GM12878 (cell line): ENCODE results near the gene MYO6. TPM values are rescaled to one million over a fixed set of nuclear protein-coding genes. Genes with fewer than 3 reads are reported as not detected.

Source experiments
- ATAC-seq: fragments of 200-7000 bp; cut with Tn5 transposase; 3 replicates; pipeline ENCODE4 v1.9.1; 2020; ENCODE audit warnings: mild to moderate bottlenecking, moderate library complexity
- Bru-seq: library from RNA; stranded (reverse); fragments of 400-500 nt; gene quantifications from one replicate; lab custom pipeline; 2021; lab: Mats Ljungman, UMichigan
- BruChase-seq, 2 experiments: library from RNA; stranded (reverse); fragments of 400-500 nt; gene quantifications; one replicate each; lab custom pipeline; 2021; lab: Mats Ljungman, UMichigan
- BruUV-seq: library from RNA; stranded (reverse); fragments of 400-500 nt; replicated peaks from 2 replicates; lab custom pipeline; 2021; lab: Mats Ljungman, UMichigan
- CTCF ChIA-PET: fragments of 300-600 bp; sonication (Branson Sonifier 250); formaldehyde crosslinking; extraction: SDS; loops from one replicate; lab custom pipeline; 2021; ENCODE audit warnings: inconsistent platforms; lab: Yijun Ruan, JAX
- POLR2A ChIA-PET: fragments of 350-600 bp; formaldehyde crosslinking; extraction: SDS; loops from one replicate; lab custom pipeline; 2021; ENCODE audit warnings: inconsistent platforms; lab: Charles Lee
- RAD21 ChIA-PET: fragments of 300-600 bp; sonication (Branson Sonifier 250); formaldehyde crosslinking; loops from one replicate; lab custom pipeline; 2023; ENCODE audit warnings: antibody characterized with exemption; ENCODE audit not compliant: unreplicated experiment; lab: Charles Lee
- SMC1A ChIA-PET: fragments of 300-600 bp; sonication (Branson Sonifier 250); formaldehyde crosslinking; loops from one replicate; lab custom pipeline; 2023; ENCODE audit not compliant: unreplicated experiment, uncharacterized antibody; lab: Charles Lee
- DNase-seq: peaks from one replicate; pipeline ENCODE4 v3.0.0-alpha.2; 2011; ENCODE audit warnings: low read depth, low spot score
- FAIRE-seq: peaks from 3 replicates; lab custom pipeline; 2011; peaks lifted over from hg19 to GRCh38; lab: Jason Lieb, UNC
- H2AFZ ChIP-seq: 2 replicates; pipeline ENCODE4 v1.6.0; 2011; ENCODE audit warnings: low read depth, low read length, control low read depth; ENCODE audit not compliant: control insufficient read depth
- H3K27ac ChIP-seq: 2 replicates; pipeline ENCODE4 v1.5.1; 2011; ENCODE audit warnings: control low read depth; ENCODE audit not compliant: control insufficient read depth, insufficient read depth
- H3K27me3 ChIP-seq, 2 experiments: replicated peaks in 1 of 2; 2 replicates each; pipeline versions ENCODE4 v1.6.0 to v1.6.1; 2011; ENCODE audit warnings: low read length in 1 of 2; ENCODE audit not compliant: control insufficient read depth in 2 of 2, insufficient read depth in 2 of 2
- H3K36me3 ChIP-seq, 2 experiments: 2 replicates each; pipeline ENCODE4 v1.5.1; 2011; ENCODE audit warnings: low read length in 1 of 2; ENCODE audit not compliant: control insufficient read depth in 2 of 2, insufficient read depth in 2 of 2
- H3K4me1 ChIP-seq: 2 replicates; pipeline ENCODE4 v1.6.1; 2011; ENCODE audit warnings: mild to moderate bottlenecking, low read length, moderate library complexity, mixed read lengths; ENCODE audit not compliant: control insufficient read depth, insufficient read depth
- H3K4me2 ChIP-seq: 2 replicates; pipeline ENCODE4 v1.6.0; 2011; ENCODE audit warnings: control low read depth; ENCODE audit not compliant: control insufficient read depth, insufficient read depth
- H3K4me3 ChIP-seq: fragments of 200-600 bp; sonication (generic); 2 replicates; pipeline ENCODE4 v1.5.1; 2016
- H3K79me2 ChIP-seq: 2 replicates; pipeline ENCODE4 v1.6.0; 2011; ENCODE audit warnings: low read length; ENCODE audit not compliant: control insufficient read depth, insufficient read depth
- H3K9ac ChIP-seq: 2 replicates; pipeline ENCODE4 v1.8.0; 2011; ENCODE audit warnings: low read length, control low read depth, mixed read lengths; ENCODE audit not compliant: control insufficient read depth, insufficient read depth
- H3K9me3 ChIP-seq: replicated peaks from 3 replicates; pipeline ENCODE4 v1.5.1; 2011; ENCODE audit warnings: mild to moderate bottlenecking, low read length; ENCODE audit not compliant: control insufficient read depth, insufficient read depth
- H4K20me1 ChIP-seq: 2 replicates; pipeline ENCODE4 v1.6.0; 2011; ENCODE audit not compliant: control insufficient read depth, insufficient read depth
- BMI1 ChIP-seq: fragments of 450-650 bp; IDR thresholded peaks from 2 replicates; pipeline ENCODE4 v1.6.1; 2016; ENCODE audit warnings: mild to moderate bottlenecking, moderate library complexity, borderline replicate concordance
- CBFB ChIP-seq: IDR thresholded peaks from 2 replicates; pipeline ENCODE4 v1.6.1; 2016; ENCODE audit warnings: antibody characterized with exemption, low read depth
- ELK1 ChIP-seq: IDR thresholded peaks from 2 replicates; pipeline ENCODE4 v1.6.1; 2012; ENCODE audit warnings: low read depth, low read length, improper control_type of control experiment
- KAT2A ChIP-seq: conservative IDR thresholded peaks from 2 replicates; pipeline ENCODE4 v1.6.1; 2011; ENCODE audit warnings: low read depth, low read length; ENCODE audit not compliant: control insufficient read depth
- KDM1A ChIP-seq: fragments of 200-600 bp; sonication (generic); IDR thresholded peaks from 2 replicates; pipeline ENCODE4 v1.6.1; 2016; ENCODE audit warnings: borderline replicate concordance
- LARP7 ChIP-seq: fragments of 450-650 bp; IDR thresholded peaks from 2 replicates; pipeline ENCODE4 v1.6.1; 2017; ENCODE audit warnings: mild to moderate bottlenecking
- MTA2 ChIP-seq: fragments of 450-650 bp; IDR thresholded peaks from 2 replicates; pipeline ENCODE4 v1.6.1; 2016; ENCODE audit warnings: low read depth, mild to moderate bottlenecking, moderate library complexity
- POLR2A ChIP-seq: IDR thresholded peaks from 2 replicates; pipeline ENCODE4 v1.6.1; 2011; ENCODE audit warnings: low read depth, mild to moderate bottlenecking, low read length
- RAD21 ChIP-seq: IDR thresholded peaks from 2 replicates; pipeline ENCODE4 v1.6.1; 2011; ENCODE audit warnings: mild to moderate bottlenecking, low read depth, low read length, moderate library complexity; ENCODE audit not compliant: insufficient read depth
- SMARCA5 ChIP-seq: fragments of 450-650 bp; IDR thresholded peaks from 2 replicates; pipeline ENCODE4 v1.6.1; 2017; ENCODE audit warnings: mild to moderate bottlenecking
- STAT1 ChIP-seq: fragments of 450-650 bp; conservative IDR thresholded peaks from 2 replicates; pipeline ENCODE4 v1.6.1; 2014; ENCODE audit warnings: antibody characterized with exemption, mild to moderate bottlenecking
- TAF1 ChIP-seq: IDR thresholded peaks from 2 replicates; pipeline ENCODE4 v1.6.1; 2011; ENCODE audit warnings: mild to moderate bottlenecking, low read depth, low read length, borderline replicate concordance
- YBX1 ChIP-seq: fragments of 450-650 bp; IDR thresholded peaks from 2 replicates; pipeline ENCODE4 v1.6.1; 2016; ENCODE audit warnings: antibody characterized with exemption
- ZBED1 ChIP-seq: IDR thresholded peaks from 2 replicates; pipeline ENCODE4 v1.6.1; 2016; ENCODE audit warnings: borderline replicate concordance
- ZNF207 ChIP-seq: fragments of 450-650 bp; IDR thresholded peaks from 2 replicates; pipeline ENCODE4 v1.6.1; 2014; ENCODE audit warnings: antibody characterized with exemption, mild to moderate bottlenecking, borderline replicate concordance
- WGBS: methylation state at CpG from one replicate; pipeline ENCODE4 v1.1.6; 2016; ENCODE audit warnings: low lambda C conversion rate; ENCODE audit not compliant: insufficient replicate concordance, insufficient coverage; ENCODE audit errors: missing lambda C conversion rate; 5-methylcytosine and 5-hydroxymethylcytosine counted together
- in situ Hi-C: fragments of 300-500 bp; cut with MboI; formaldehyde crosslinking; loops from 9 replicates; pipeline ENCODE4 v1.14.3; 2018; ENCODE audit warnings: mixed read lengths
- intact Hi-C: fragments of 100-400 bp; cut with micrococcal nuclease; formaldehyde crosslinking; loops from one replicate; pipeline ENCODE4 v1.14.2; 2022; ENCODE audit not compliant: unreplicated experiment
- long read RNA-seq, 2 experiments: library from polyadenylated mRNA; unstranded; transcript quantifications; one replicate each; pipeline ENCODE4 v2.0.0, GENCODE V29; 2019 to 2020
- polyA minus RNA-seq, 3 experiments: library from RNA; depleted of rRNA, polyadenylated mRNA; stranded (reverse); fragments of >200 nt; gene quantifications; 2 replicates each; pipeline ENCODE4 v1.2.3, GENCODE V29; 2011
- polyA plus RNA-seq, 11 experiments: library from polyadenylated mRNA; depleted of rRNA in 4 of 11; unstranded in 6 of 11; stranded (reverse) in 5 of 11; fragments of >200 nt; fragmentation: Nextera tagmentation in 4 of 11; fragmentation: Illumina TruSeq in 1 of 11; extraction: Ambion mirVana in 4 of 11; extraction: Trizol in 1 of 11; gene quantifications; 1 replicate in 1 of 11; 2 replicates in 10 of 11; pipeline versions ENCODE4 v1.2.1 to v1.2.3, GENCODE V29; 2011 to 2016; ENCODE audit warnings: inconsistent platforms in 2 of 11, missing spikeins in 2 of 11, low read depth in 1 of 11
- total RNA-seq, 4 experiments: library from RNA; depleted of rRNA in 3 of 4; stranded (reverse); fragments of >200 nt in 3 of 4; fragmentation: Illumina TruSeq in 1 of 4; extraction: Trizol in 1 of 4; gene quantifications; 2 replicates each; pipeline versions ENCODE4 v1.2.1 to v1.2.3, GENCODE V29; 2013 to 2021
- TF ChIP-seq, protein P1 (sequence below): fragments of 450-650 bp; IDR thresholded peaks from 2 replicates; pipeline ENCODE4 v1.6.1; 2018; ENCODE audit warnings: borderline replicate concordance, mild to moderate bottlenecking; ENCODE audit not compliant: partially characterized antibody
- TF ChIP-seq, protein P2 (sequence below): IDR thresholded peaks from 2 replicates; pipeline ENCODE4 v1.6.1; 2012; ENCODE audit warnings: low read depth, low read length, improper control_type of control experiment

Gene MYO6
- total RNA-seq (2013; cell fraction: nucleolus; rRNA removed), result 31.1 and 32.1 TPM in 2 replicates
- total RNA-seq (2014; rRNA removed), result 9.7 and 11.6 TPM in 2 replicates
- 11.3 and 11.6 TPM in 2 replicates for total RNA-seq (2014; rRNA removed; fragmentation: Illumina TruSeq; extraction: Trizol)
- total RNA-seq (2021), result 22.6 and 23.2 TPM in 2 replicates
- polyA plus RNA-seq (2011; ENCODE audit: low read depth), result 2.1 TPM
- 30.4 and 48.0 TPM in 2 replicates for polyA plus RNA-seq (2011; rRNA removed)
- polyA plus RNA-seq (2011; cell fraction: cytosol; rRNA removed), result 14.5 and 17.5 TPM in 2 replicates
- 28.1 and 44.5 TPM in 2 replicates for polyA plus RNA-seq (2011; cell fraction: nucleus; rRNA removed)
- 3.1 and 4.0 TPM in 2 replicates for polyA plus RNA-seq (2012)
- polyA plus RNA-seq (2014; fragmentation: Illumina TruSeq; extraction: Trizol), result 22.3 and 29.2 TPM in 2 replicates
- 1 to 10 TPM; 7.9 to 8.0 TPM for polyA plus RNA-seq (2014; fragmentation: Nextera tagmentation; extraction: Ambion mirVana)
- polyA plus RNA-seq (2014; rRNA removed), result 9.0 and 11.0 TPM in 2 replicates
- 10 to 100 TPM; 27.7 to 27.9 TPM for polyA plus RNA-seq (2016; fragmentation: Nextera tagmentation; extraction: Ambion mirVana)
- polyA minus RNA-seq (2011; rRNA and poly(A)+ RNA removed), result 27.5 and 28.5 TPM in 2 replicates
- 12.8 and 16.5 TPM in 2 replicates for polyA minus RNA-seq (2011; cell fraction: cytosol; rRNA and poly(A)+ RNA removed)
- polyA minus RNA-seq (2011; cell fraction: nucleus; rRNA and poly(A)+ RNA removed), result 16.8 and 27.3 TPM in 2 replicates
- Bru-seq, nascent RNA, result percentile 78 among the genes with signal in this experiment
- BruChase-seq, experiment 1, labeled RNA remaining after a 6-hour chase, result percentile 86 among the genes with signal in this experiment
- BruChase-seq, experiment 2, labeled RNA remaining after a 2-hour chase, result percentile 83 among the genes with signal in this experiment
- long read RNA-seq, experiment 1, partial matches to known transcripts, result 42 of 50 reads
- long read RNA-seq, experiment 1, other reads (novel, unspliced or antisense), result 8 of 50 reads
- long read RNA-seq, experiment 2, partial matches to known transcripts, result 1,032 of 1,136 reads
- long read RNA-seq, experiment 2, other reads (novel, unspliced or antisense), result 104 of 1,136 reads

DNA sequence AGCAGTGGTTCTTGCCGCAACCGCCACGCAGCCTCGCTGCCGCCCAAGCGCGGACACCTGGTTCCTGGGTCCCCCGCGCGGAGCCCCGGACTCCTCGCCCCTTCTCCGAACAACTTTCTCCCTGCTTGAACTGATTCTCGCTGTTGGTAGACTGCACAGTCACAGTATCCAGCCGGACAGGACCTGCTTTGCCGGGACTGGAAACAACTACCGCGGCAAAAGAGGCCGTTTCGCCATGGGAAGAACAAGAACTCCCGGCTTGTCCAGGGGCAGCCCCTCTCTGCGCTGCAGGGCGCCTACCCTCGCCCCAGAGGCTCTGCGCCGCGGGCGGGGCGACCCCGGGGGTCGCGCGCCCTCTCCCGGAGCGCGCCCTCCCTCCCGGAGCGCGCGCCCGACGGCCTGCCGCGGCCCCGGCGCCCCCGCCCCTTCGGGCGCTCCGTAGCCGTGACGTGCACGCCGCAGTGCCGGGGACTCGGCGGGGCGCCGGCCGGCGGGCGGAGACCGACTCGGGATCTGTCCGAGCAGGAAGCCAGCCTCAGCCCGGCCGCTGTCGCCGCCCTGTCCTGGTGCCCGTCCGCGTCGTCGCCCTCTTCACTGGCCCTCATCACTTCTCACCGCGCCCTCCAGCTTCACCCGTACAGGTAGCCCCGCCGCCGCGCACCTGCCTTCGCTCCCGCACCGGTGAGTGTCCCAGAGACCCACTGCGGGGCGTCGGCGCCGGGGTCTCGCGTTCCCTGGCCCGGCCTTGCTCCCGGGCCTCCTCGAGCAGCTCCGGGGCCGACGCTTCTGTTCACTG lies at the start of gene MYO6:
MYO6 (plus strand) TSS at position 497 of the 796 bp plus-strand sequence. CDS start 68,309 bp downstream, outside the sequence.
- H3K4me1 ChIP-seq, result peaks cover 6% of the 10 kb centered on the region
- no peak for TF ChIP-seq MTA2
- TF ChIP-seq LARP7, result peak; percentile 85
- TF ChIP-seq POLR2A, result peak; percentile 85
- no peak for TF ChIP-seq ZBED1
- TF ChIP-seq CBFB, result no peak
- no peak for TF ChIP-seq KAT2A
- no peak for TF ChIP-seq ZNF207
- TF ChIP-seq KDM1A, result no peak
- TF ChIP-seq BMI1, result no peak
- TF ChIP-seq TAF1, result 0 out of 2 replicates have a peak, but pooled peaks have one; percentile 39
- no peak for TF ChIP-seq STAT1
- no peak for TF ChIP-seq YBX1
- TF ChIP-seq RAD21, result no peak
- TF ChIP-seq, protein P1, sequence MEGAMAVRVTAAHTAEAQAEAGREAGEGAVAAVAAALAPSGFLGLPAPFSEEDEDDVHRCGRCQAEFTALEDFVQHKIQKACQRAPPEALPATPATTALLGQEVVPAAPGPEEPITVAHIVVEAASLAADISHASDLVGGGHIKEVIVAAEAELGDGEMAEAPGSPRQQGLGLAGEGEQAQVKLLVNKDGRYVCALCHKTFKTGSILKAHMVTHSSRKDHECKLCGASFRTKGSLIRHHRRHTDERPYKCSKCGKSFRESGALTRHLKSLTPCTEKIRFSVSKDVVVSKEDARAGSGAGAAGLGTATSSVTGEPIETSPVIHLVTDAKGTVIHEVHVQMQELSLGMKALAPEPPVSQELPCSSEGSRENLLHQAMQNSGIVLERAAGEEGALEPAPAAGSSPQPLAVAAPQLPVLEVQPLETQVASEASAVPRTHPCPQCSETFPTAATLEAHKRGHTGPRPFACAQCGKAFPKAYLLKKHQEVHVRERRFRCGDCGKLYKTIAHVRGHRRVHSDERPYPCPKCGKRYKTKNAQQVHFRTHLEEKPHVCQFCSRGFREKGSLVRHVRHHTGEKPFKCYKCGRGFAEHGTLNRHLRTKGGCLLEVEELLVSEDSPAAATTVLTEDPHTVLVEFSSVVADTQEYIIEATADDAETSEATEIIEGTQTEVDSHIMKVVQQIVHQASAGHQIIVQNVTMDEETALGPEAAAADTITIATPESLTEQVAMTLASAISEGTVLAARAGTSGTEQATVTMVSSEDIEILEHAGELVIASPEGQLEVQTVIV, result no peak
- no peak for TF ChIP-seq ELK1
- TF ChIP-seq, protein P2, sequence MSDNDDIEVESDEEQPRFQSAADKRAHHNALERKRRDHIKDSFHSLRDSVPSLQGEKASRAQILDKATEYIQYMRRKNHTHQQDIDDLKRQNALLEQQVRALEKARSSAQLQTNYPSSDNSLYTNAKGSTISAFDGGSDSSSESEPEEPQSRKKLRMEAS, result no peak
- TF ChIP-seq SMARCA5, result peak; percentile 71; the same call in 1 of the 2 replicates

More for the DNA sequence above, at the start of gene MYO6:
- DNase-seq, result no peak
- Histone ChIP-seq H4K20me1 (no peaks in the 10 kb centered on the region), H3K4me3 (peak within 1 kb of the TSS; percentile 93), H3K27me3 (no peaks in the 10 kb centered on the region), H3K79me2 (no peaks in the 10 kb centered on the region; the same call in 1 of the 2 replicates), H3K27ac (peak within 1 kb of the TSS; percentile 53), H3K36me3 (no peaks in the 10 kb centered on the region), H3K9ac (peak within 1 kb of the TSS; percentile 76), H2AFZ (peak within 1 kb of the TSS; percentile 96), H3K4me2 (peak within 1 kb of the TSS; percentile 94), H3K9me3 (no peaks in the 10 kb centered on the region)
- ChIA-PET CTCF (no interaction called here), POLR2A (interaction anchor here (0.5 to 1.3 kb wide), 3 partner anchors 11 to 13 kb away, joined by 3 to 4 read pairs (median 3); no protein-coding TSS in a partner anchor), RAD21 (no interaction called here), SMC1A (interaction anchor here (1.2 to 2.9 kb wide), 4 partner anchors 11 to 83 kb away, joined by 3 to 17 read pairs (median 3); no protein-coding TSS in a partner anchor)
- in situ Hi-C loops, result no loop called here
- ATAC-seq, result peak; percentile 81
- no peak for FAIRE-seq
- intact Hi-C loops, result loop anchor here (5.0 kb wide), 2 partner anchors 147 to 467 kb away; partner anchors contain the start of genes SENP6 and TMEM30A
- BruUV-seq, result no TSS peak
- 1% methylated on average over 46 of the region's 97 CpGs for WGBS
